PC-3 (cell line): Measurements from ENCODE around the gene OPTN. TPM values are rescaled to one million over a fixed set of nuclear protein-coding genes. Genes with fewer than 3 reads are reported as not detected.

Experiments used
- ATAC-seq: fragments of 200-7000 bp; cut with Tn5 transposase; 2 replicates; pipeline ENCODE4 v1.9.1; 2020; ENCODE audit warnings: mild to moderate bottlenecking, moderate library complexity
- BruUV-seq: library from RNA; stranded (reverse); fragments of 400-500 nt; replicated peaks from 2 replicates; lab custom pipeline; 2021; lab: Mats Ljungman, UMichigan
- CTCF ChIA-PET: fragments of 300-600 bp; sonication (Branson Sonifier 250); formaldehyde crosslinking; loops from one replicate; lab custom pipeline; 2022; ENCODE audit warnings: antibody characterized with exemption; lab: Charles Lee
- POLR2A ChIA-PET: fragments of 300-600 bp; sonication (Branson Sonifier 250); formaldehyde crosslinking; loops from one replicate; lab custom pipeline; 2022; ENCODE audit warnings: antibody characterized with exemption; ENCODE audit not compliant: unreplicated experiment; lab: Charles Lee
- DNase-seq: peaks from one replicate; pipeline ENCODE4 v3.0.0-alpha.2; 2015
- H2AFZ ChIP-seq: fragments of 300-600 bp; sonication (generic); 2 replicates; pipeline ENCODE4 v1.6.0; 2016; ENCODE audit warnings: antibody characterized with exemption, low read length
- H3F3A ChIP-seq: fragments of 300-600 bp; sonication (generic); one replicate; pipeline ENCODE4 v1.6.0; 2017; ENCODE audit warnings: antibody characterized with exemption, low read length, control low read depth, mild to moderate bottlenecking; ENCODE audit not compliant: unreplicated experiment
- H3K27ac ChIP-seq: fragments of 300-600 bp; sonication (generic); 2 replicates; pipeline ENCODE4 v1.5.1; 2016; ENCODE audit warnings: mild to moderate bottlenecking, low read length
- H3K27me3 ChIP-seq: fragments of 300-600 bp; sonication (generic); 2 replicates; pipeline ENCODE4 v1.6.1; 2016; ENCODE audit warnings: low read length, mixed read lengths
- H3K36me3 ChIP-seq: fragments of 300-600 bp; sonication (generic); 2 replicates; pipeline ENCODE4 v1.6.1; 2016; ENCODE audit warnings: low read depth, mixed run types, low read length, mixed read lengths
- H3K4me1 ChIP-seq: fragments of 300-600 bp; sonication (generic); 2 replicates; pipeline ENCODE4 v1.5.1; 2016; ENCODE audit warnings: low read length; ENCODE audit not compliant: insufficient read depth
- H3K4me2 ChIP-seq: fragments of 300-600 bp; sonication (generic); 2 replicates; pipeline ENCODE4 v1.6.0; 2016; ENCODE audit warnings: low read length
- H3K4me3 ChIP-seq: fragments of 300-600 bp; sonication (generic); 2 replicates; pipeline ENCODE4 v1.5.1; 2016; ENCODE audit warnings: mild to moderate bottlenecking, low read length, mixed read lengths
- H3K79me2 ChIP-seq: fragments of 300-600 bp; sonication (generic); 2 replicates; pipeline ENCODE4 v1.6.1; 2017; ENCODE audit warnings: low read length, mixed read lengths
- H3K9ac ChIP-seq: fragments of 300-600 bp; sonication (generic); 2 replicates; pipeline ENCODE4 v1.6.0; 2016; ENCODE audit warnings: mild to moderate bottlenecking, low read length
- H3K9me2 ChIP-seq: fragments of 300-600 bp; sonication (generic); replicated peaks from 2 replicates; pipeline ENCODE4 v1.6.1; 2016; ENCODE audit warnings: mixed run types, low read length, mixed read lengths
- H3K9me3 ChIP-seq: fragments of 300-600 bp; sonication (generic); 2 replicates; pipeline ENCODE4 v1.6.1; 2016; ENCODE audit warnings: low read length, mixed read lengths
- H4K20me1 ChIP-seq: fragments of 300-600 bp; sonication (generic); 2 replicates; pipeline ENCODE4 v1.6.1; 2016; ENCODE audit warnings: low read length, mixed read lengths
- EZH2 ChIP-seq: fragments of 300-600 bp; sonication (generic); IDR thresholded peaks from one replicate; pipeline ENCODE4 v1.6.1; 2017; ENCODE audit warnings: antibody characterized with exemption, mild to moderate bottlenecking, low read length; ENCODE audit not compliant: unreplicated experiment
- EZH2phosphoT487 ChIP-seq: fragments of 300-600 bp; sonication (generic); IDR thresholded peaks from 2 replicates; pipeline ENCODE4 v1.6.1; 2018; ENCODE audit warnings: mild to moderate bottlenecking, antibody characterized with exemption, low read length, borderline replicate concordance
- intact Hi-C: fragments of 100-400 bp; cut with micrococcal nuclease; formaldehyde crosslinking; loops from 2 replicates; pipeline ENCODE4 v1.9.0; 2023
- total RNA-seq: library from RNA; depleted of rRNA; stranded (reverse); fragments of >200 nt; gene quantifications from 2 replicates; pipeline ENCODE4 v1.2.3, GENCODE V29; 2014
- TF ChIP-seq, protein P1 (sequence below): fragments of 300-600 bp; sonication (generic); conservative IDR thresholded peaks from 2 replicates; pipeline ENCODE4 v1.5.1; 2017; ENCODE audit warnings: antibody characterized with exemption, low read depth, mild to moderate bottlenecking, low read length

OPTN gene
- total RNA-seq, 1 experiment from 2014 or later = 7.9 TPM

DNA sequence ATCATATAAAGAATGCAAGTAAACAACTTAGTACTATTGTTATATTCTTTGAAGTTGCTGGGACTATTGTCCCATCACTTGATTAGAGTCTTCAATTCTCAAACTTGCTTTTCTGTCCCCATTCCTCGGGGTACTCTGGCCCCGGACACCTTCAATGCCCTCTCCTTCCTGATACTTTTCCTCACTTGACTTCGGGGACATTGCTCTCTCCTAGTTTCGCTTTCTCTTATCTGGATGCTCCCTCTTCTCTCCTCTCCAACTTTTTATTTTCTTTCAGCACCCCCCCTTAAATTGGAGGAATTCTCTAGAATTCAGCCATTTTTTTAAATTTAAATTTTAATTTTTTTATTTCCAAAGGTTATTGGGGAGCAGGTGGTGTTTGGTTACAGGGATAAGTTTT is 10.6 kb upstream of the OPTN start:
- no peak overlapping the region for H3K27ac ChIP-seq
- H2AFZ ChIP-seq = no peak overlapping the region
- ATAC-seq (no peak), DNase-seq (no peak)
- CTCF ChIA-PET = no interaction called here
- H4K20me1 ChIP-seq = no peaks in the 10 kb centered on the region
- no peaks in the 10 kb centered on the region for H3K9me2 ChIP-seq
- no peak overlapping the region for H3K4me2 ChIP-seq
- no peaks in the 10 kb centered on the region for H3K36me3 ChIP-seq
- TF ChIP-seq EZH2phosphoT487 (no peak), EZH2 (no peak)
- TF ChIP-seq, protein P1, sequence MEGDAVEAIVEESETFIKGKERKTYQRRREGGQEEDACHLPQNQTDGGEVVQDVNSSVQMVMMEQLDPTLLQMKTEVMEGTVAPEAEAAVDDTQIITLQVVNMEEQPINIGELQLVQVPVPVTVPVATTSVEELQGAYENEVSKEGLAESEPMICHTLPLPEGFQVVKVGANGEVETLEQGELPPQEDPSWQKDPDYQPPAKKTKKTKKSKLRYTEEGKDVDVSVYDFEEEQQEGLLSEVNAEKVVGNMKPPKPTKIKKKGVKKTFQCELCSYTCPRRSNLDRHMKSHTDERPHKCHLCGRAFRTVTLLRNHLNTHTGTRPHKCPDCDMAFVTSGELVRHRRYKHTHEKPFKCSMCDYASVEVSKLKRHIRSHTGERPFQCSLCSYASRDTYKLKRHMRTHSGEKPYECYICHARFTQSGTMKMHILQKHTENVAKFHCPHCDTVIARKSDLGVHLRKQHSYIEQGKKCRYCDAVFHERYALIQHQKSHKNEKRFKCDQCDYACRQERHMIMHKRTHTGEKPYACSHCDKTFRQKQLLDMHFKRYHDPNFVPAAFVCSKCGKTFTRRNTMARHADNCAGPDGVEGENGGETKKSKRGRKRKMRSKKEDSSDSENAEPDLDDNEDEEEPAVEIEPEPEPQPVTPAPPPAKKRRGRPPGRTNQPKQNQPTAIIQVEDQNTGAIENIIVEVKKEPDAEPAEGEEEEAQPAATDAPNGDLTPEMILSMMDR = no peak
- no peaks in the 10 kb centered on the region for H3F3A ChIP-seq
- H3K9ac ChIP-seq = no peak overlapping the region
- H3K4me3 ChIP-seq = no peak overlapping the region
- no TSS peak for BruUV-seq
- no peaks in the 10 kb centered on the region for H3K79me2 ChIP-seq
- H3K27me3 ChIP-seq = no peaks in the 10 kb centered on the region
- H3K4me1 ChIP-seq = peaks cover 6% of the 10 kb centered on the region; the same call in 1 of the 2 replicates
- H3K9me3 ChIP-seq = no peaks in the 10 kb centered on the region
- POLR2A ChIA-PET = no interaction called here
- intact Hi-C loops = no loop called here

DNA sequence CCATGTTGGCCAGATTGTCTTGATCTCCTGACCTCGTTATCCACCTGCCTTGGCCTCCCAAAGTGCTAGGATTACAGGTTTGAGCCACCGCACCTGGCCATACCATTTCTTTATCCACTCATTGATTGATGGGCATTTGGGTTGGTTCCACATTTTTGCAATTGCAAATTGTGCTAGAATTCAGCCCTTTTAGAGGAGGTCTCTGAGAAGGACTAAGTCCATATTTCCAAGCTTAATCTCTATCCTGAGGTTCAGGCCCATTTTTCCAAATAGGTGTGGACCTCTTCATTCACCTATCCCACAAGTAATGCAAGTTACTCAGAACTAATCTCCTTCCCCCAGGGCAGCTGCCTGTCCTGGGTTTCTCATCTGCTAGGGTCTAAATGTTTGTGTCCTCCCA is 9.7 kb upstream of the OPTN start:
- Histone ChIP-seq H3K79me2 (no peaks in the 10 kb centered on the region), H3K4me3 (no peak overlapping the region), H3K9ac (no peak overlapping the region), H3K27ac (no peak overlapping the region), H3K27me3 (no peaks in the 10 kb centered on the region), H3K9me3 (no peaks in the 10 kb centered on the region), H2AFZ (no peak overlapping the region), H4K20me1 (no peaks in the 10 kb centered on the region), H3K36me3 (no peaks in the 10 kb centered on the region), H3K4me1 (peaks cover 6% of the 10 kb centered on the region; the same call in 1 of the 2 replicates), H3K4me2 (no peak overlapping the region), H3F3A (no peaks in the 10 kb centered on the region), H3K9me2 (no peaks in the 10 kb centered on the region)
- no peak for DNase-seq
- TF ChIP-seq EZH2 (no peak), EZH2phosphoT487 (no peak)
- TF ChIP-seq, protein P1 = no peak
- ChIA-PET POLR2A (no interaction called here), CTCF (no interaction called here)
- BruUV-seq = no TSS peak
- intact Hi-C loops = no loop called here
- ATAC-seq = no peak

DNA sequence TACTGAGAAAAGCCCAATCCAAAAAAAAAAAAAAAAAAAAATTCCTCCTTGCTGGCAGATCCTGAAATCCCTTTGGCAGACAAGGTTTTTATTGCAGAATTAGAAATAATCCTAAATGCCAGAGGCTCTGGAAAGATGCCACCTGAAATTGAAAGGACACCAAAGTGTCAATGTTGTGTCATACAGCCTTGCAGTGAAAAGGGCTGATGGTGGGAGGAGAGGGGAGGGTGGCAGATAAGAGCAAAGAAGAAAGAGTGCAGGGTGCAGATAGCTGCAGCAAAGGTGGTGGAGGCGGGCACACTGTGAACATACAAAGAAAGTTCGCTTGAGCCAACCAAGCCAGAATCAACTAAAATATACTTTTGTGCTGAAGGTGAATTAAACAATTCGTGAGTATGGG is 8.2 kb upstream of the OPTN start:
- H3F3A ChIP-seq = no peaks in the 10 kb centered on the region
- H3K79me2 ChIP-seq = no peaks in the 10 kb centered on the region
- H3K36me3 ChIP-seq = no peaks in the 10 kb centered on the region
- DNase-seq (no peak), ATAC-seq (no peak)
- H3K9me2 ChIP-seq = no peaks in the 10 kb centered on the region
- intact Hi-C loops = no loop called here
- TF ChIP-seq, protein P1 = no peak
- TF ChIP-seq EZH2 = no peak
- TF ChIP-seq EZH2phosphoT487 = no peak
- H2AFZ ChIP-seq = no peak overlapping the region
- no peaks in the 10 kb centered on the region for H4K20me1 ChIP-seq
- H3K9ac ChIP-seq = no peak overlapping the region
- H3K27me3 ChIP-seq = no peaks in the 10 kb centered on the region
- no peak overlapping the region for H3K27ac ChIP-seq
- peaks cover 6% of the 10 kb centered on the region; the same call in 1 of the 2 replicates for H3K4me1 ChIP-seq
- no TSS peak for BruUV-seq
- ChIA-PET CTCF (no interaction called here), POLR2A (interaction anchor here (0.6 kb wide), 1 partner anchor 17 kb away, joined by 10 read pairs; no protein-coding TSS in a partner anchor)
- no peak overlapping the region for H3K4me3 ChIP-seq
- no peaks in the 10 kb centered on the region for H3K9me3 ChIP-seq
- no peak overlapping the region for H3K4me2 ChIP-seq
